HG02571 (cell line): ENCODE data around the gene PDIA3.
"Not testable (repeated sequence)": the region's sequence is repeated elsewhere in the genome, so short reads cannot be mapped to it uniquely, and the experiment has no call there.

Source experiments
- ATAC-seq: cut with Tn5 transposase; IDR thresholded peaks from one replicate; pipeline ENCODE4 v1.9.1; 2021; ENCODE audit warnings: mild to moderate bottlenecking, moderate library complexity; ENCODE audit not compliant: unreplicated experiment

The PDIA3 gene

DNA sequence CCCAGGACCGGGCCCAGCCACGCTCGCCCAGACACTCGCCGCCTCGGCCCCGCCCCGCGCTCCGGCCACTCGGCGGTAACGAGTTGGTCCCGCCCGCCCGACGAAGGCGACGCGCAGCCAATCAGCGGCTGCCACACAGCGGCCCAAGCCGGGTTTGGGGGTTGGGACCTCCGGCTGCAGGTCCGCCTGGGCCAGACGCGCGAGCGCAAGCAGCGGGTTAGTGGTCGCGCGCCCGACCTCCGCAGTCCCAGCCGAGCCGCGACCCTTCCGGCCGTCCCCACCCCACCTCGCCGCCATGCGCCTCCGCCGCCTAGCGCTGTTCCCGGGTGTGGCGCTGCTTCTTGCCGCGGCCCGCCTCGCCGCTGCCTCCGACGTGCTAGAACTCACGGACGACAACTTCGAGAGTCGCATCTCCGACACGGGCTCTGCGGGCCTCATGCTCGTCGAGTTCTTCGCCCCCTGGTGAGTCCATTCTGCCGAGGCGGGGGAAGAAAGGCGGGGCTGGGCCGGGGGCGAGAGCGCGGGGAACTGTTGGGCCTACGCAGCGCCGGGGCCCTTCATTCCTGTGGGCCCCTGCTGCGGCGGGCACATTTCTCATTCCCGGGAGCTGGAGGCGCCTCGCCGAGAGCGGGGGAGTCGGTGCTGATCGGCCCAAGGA is at the start of gene PDIA3:
PDIA3 (plus strand) TSS at position 194 of the 658 bp plus-strand sequence; CDS start at position 296, 102 bp downstream.
- ATAC-seq = peak; percentile 81

GRCh38 chr15:43702174-43702573 is 44.1 kb upstream of the PDIA3 start:
- ATAC-seq = no peak

DNA sequence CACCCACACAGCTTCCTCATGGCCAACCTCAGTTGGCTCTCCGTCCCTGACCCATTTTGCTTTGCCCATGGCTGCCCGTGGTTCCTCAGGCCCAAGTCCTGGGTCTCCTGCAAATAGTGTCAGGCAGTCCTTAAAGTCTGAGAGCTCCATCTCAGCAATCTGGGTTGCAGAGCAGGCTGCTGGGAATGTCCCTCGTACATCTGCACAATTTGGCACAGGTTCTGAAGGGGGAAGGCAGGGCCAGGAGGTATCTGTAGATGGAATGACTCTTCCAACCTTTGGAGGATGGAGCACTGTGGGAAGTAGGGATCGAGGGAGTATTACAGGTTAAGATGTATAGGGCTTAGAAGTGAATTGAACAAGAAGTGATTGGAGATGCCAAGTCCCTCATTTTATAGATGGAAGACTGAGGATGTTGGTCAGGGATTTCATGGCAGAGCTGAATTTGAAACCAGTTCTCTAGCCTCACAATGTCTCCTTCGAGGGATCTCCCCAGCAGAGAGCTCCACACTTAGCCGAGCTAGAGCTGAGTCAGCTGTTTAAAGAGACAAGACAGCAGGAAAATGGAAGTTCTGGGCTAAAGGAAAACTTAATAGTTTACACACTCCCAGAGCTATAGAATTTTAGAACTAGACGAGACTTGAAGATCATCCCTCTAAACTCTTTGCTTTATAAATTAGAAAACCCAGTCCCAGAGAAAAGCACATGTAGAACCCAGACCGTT is 43.4 kb upstream of the PDIA3 start:
- no peak for ATAC-seq

DNA sequence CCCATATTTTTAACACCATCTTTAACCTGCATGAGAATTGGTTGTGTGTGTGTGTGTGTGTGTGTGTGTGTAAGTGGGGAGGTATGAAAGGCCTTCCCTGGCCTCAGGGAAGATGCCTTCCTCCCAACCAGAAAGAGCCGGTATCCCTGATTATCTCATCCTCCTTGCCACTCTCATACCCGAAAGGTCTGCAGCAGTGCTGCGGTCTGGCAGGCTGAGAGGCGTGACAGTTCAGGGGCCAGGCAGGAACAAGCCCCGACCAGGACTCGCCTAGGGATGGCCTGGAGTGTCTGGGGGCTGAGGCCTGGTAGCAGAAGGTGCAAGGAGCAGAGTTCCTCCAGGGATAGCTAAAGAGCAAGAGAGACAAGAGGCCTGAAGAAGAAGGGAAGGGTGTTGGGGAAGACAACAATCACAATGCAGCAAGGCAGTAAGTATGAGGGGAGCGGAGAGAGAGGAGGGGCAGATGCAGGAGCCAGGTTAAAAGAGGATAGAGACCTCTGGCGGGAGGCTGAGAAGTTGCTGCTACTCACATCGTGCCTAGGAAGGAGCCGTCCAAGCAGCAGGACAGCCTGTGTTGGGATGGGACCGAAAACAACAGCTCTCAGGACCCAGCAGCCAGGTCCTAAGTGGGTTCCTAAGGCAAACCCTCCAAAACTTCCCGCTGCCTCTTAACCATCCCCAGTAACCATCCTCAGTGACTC is 35.7 kb upstream of the PDIA3 start:
- not testable (repeated sequence) for ATAC-seq

GRCh38 chr15:43723151-43723550 is 23.1 kb upstream of the PDIA3 start:
- no peak for ATAC-seq

DNA sequence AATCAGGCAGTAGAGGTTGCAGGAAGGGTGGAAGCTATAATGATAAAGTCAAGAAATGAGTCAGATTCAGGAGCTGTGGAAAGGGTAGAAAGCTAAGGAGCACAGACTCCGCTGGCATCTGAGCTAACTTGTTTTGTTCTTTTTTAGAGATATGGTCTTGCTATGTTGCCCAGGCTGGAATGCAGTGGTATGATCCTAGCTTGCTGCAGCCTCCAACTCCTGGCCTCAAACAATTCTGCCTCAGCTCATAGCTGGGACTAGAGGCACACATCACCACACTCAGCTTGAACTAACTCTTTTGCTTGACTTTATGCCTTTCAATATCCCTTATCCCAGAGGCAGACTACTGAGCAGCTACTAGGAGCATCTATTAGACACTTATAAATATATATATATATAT is 19.9 kb upstream of the PDIA3 start:
- not testable (repeated sequence) for ATAC-seq

- not testable (repeated sequence) for ATAC-seq
These were observed 18.0 kb upstream of the PDIA3 start for GRCh38 chr15:43728053-43728725.

DNA sequence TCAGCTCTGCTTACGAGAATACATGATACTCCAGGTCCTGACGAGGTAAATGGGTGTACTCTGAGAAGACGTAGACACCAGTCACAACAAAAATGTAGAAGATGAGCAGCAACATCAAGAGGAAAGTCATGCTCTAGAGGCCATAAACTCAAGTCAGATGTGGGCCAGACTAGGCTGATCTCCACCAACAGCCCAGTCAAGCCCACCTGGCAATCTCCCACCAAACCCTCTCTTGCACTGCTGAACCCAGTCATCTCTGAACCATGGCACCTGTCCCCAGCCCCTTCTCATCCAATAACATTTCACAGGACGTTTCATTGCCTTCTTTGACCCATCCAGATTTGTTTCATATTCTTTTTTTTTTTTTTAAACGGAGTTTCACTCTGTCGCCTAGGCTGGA is 10.8 kb upstream of the PDIA3 start:
- ATAC-seq = peak; percentile 31

DNA sequence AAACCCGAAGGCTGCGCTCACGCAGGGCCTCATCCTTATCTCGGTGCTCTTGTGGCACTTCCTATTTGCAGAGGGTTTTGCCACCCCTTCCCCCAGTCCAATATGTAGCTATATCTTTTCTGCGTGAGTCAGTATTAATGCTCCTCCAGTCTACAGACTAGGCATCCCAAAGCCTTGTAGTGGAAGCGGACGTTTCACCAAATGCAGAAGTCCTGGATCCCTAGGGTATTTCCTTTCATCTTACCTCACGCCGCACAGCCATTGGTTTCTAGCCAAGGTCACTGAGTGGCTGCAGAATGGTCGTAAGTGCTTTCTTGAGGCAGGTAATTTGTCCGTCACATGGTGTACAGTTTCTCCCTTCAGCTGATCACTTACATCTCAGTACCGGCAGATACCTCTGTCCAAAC is 668 bp downstream of the PDIA3 start:
- ATAC-seq = peak; percentile 8

DNA sequence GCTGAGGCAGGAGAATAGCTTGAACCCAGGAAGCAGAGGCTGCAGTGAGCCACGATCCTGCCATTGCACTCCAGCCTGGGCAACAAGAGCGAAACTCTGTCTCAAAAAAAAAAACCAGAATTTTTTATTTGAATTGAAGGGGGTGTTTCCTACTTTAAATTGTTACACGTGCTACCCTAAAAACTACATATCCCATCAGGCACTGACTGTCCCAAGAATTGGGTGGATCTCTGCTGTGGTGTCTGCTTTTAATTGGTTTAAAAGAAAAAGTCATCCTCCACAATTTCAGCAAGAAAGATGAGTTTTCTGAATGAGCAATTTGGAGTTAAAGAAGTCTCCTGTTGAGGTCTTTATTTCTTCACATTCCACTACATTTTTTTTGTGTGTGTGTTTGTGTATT is 2.1 kb downstream of the PDIA3 start:
- no peak for ATAC-seq

DNA sequence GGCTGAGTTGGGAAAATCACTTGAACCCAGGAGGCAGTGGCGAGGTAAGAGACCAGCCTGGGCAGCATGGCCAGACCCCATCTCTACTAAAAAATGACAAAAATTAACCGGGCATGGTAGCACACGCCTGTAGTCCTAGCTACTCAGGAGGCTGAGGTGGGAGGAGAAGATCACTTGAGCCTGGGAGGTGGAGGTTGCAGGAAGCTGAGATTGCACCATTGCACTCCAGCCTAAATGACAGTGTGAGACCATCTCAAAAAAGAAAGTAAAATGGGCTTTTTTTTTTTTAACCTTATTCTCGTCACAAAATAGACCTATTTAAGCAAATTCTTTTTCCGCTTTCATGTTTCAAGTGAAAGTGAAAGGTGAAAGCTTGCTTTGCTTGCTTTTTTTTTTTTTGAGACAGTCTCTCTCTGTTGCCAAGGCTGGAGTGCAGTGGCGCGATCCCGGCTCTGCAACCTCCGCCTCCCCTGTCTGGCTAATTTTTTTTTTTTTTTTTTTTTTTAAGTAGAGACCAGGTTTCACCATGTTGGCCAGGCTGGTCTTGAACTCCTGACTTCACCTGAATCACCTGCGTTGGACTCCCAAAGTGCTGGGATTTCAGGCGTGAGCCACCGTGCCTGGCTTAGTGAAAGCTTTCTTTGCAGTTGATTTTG is 3.6 kb downstream of the PDIA3 start:
- no peak for ATAC-seq

DNA sequence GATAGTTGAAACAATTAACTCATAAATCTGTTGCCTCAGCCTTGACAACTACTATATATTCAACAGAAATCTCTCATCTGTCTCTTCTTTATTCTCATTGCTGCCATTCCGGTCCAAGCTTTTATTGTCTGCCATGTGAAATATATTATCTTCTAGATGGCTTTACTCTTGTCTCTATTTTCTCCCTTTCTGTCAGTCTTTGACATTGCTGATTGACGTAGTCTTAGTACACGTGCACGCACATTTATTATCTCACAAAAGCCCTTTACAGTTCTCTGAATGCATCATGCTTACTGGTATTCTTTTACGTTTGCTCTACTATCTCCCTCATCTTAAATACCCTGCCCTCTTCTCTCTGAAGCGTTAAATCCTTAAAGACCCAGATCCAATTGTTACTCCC is 5.6 kb downstream of the PDIA3 start:
- ATAC-seq = no peak

DNA sequence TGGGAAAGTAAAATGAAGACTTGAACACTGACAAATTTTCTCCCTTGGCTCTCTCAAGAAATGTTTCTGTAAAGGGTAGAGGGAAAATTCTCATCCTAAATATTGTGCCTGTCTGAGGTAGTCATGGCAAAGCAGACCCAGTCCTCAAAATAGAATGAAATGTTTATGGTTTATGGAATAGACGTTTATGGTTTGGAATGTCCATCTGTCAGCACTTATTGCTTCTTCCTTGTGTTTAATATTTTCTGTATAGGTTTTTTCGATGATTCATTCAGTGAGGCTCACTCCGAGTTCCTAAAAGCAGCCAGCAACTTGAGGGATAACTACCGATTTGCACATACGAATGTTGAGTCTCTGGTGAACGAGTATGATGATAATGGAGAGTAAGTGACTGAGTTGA is 16.6 kb downstream of the PDIA3 start:
- ATAC-seq = no peak

GRCh38 chr15:43763819-43764446 is 17.7 kb downstream of the PDIA3 start:
- no peak for ATAC-seq

DNA sequence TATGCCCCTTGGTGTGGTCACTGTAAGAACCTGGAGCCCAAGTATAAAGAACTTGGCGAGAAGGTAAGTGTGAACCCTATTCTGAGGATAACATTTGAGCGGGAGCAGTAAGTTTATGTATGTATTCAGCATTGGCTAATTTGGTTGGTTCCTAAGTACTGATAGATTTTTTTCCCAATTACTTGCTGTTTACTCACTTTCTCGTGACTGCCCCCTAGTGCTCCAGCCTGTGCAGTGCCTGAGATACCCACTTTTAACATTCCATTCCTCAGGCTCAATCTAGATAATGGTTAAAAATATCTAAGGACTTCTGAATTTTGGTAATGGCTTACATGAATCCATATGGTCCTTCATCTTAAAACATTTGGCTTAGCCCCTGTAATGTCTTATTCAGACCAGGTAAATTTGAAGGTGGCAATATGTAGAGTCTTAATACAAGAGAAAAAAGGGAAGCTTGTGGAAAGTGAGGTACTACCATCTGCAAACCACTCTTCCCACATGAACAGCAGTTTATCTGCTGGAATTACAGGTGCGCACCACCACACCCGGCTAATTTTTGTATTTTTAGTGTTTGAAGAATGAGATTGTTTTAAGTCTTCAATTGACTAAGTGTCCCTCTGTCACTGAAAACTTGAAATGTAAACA is 23.5 kb downstream of the PDIA3 start:
- no peak for ATAC-seq

GRCh38 chr15:43771816-43772215 is 25.6 kb downstream of the PDIA3 start:
- ATAC-seq = no peak

GRCh38 chr15:43772624-43773023 is 26.4 kb downstream of the PDIA3 start:
- ATAC-seq = no peak

DNA sequence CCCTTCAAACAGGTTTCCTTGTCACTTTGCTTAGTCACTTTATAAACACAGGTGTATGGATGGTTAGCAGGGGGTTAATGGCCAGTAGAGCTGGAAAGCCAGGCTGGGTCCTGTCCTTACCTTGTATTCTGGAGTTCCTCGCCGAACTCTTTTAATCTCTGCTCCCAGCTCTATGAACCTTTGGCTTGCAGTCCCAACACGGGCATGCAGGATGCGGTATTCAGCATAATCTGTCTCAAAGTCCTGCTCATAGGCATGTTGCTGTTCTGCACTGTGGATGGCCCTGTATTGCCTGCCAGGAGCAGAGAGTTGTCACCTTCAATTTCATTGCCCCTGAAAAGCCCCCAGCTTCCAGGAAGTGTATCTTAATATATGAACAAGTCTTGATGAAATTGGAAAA is 27.8 kb downstream of the PDIA3 start:
- ATAC-seq = no peak

DNA sequence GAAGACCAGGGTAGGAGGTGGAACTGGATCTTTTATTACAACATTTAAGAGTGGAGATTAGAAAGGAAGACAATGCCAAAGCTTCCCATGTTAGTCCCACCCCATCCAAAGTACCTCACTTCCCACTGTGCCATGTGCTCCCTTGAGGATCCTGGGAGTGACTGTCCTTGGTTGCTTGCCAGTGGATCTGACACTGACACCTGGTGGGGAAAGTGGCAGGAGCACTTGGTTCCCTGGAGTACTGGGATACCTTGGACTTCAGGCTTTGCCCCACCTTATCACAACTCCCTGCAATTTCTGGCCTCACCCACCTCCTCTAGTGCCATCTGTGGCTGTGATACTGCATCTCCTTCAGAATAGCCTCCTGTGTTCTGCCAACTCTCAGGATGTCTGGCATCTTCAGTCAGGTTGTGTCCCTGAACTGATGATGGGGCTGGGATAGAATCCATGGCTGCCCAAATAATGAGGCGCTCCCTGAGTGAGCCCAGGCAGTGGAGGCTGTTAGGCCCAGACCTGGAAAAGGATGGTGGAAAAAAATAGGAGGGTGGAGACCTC is 29.2 kb downstream of the PDIA3 start:
- no peak for ATAC-seq
